ENCODE measurements around the gene RBM26. TPM values are rescaled to one million over a fixed set of nuclear protein-coding genes. Genes with fewer than 3 reads are reported as not detected.

The RBM26 gene
- total RNA-seq, 1 donor from 2014 or later: 42.6 TPM

DNA sequence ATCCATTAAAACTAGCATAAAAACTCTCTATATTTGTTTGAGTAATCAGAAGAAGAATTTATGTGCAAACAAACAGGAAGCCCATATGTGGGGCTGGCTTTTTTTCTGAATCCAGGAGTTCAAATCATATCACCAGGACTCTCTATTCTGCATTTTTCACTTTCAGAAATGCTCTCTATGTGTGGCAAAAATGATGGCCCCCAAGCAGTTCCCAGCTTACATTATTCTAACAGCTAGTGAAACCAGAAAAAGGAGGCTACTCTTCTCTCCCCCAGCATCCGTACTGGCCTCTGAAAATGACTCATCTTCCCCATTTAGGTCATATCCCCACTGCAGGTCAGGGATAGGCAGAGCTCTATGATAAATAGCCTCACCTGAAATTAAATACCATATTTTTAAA, 20.4 kb downstream of the RBM26 start:
- Histone ChIP-seq H3K4me2 (ENCODE audit: low read length) (no peak overlapping the region), H3K27ac (ENCODE audit: low read depth, low read length) (no peak overlapping the region), H3K4me1 (ENCODE audit: insufficient read depth, low read length) (peaks cover 8% of the 10 kb centered on the region), H3K9ac (ENCODE audit: low read length) (no peak overlapping the region), H3K4me3 (ENCODE audit: insufficient read depth, low read depth, low read length) (no peak overlapping the region), H2AFZ (ENCODE audit: low read depth, low read length) (no peak overlapping the region), H3K79me2 (ENCODE audit: insufficient read depth, low read length) (peaks cover 100% of the 10 kb centered on the region), H4K20me1 (ENCODE audit: insufficient read depth, low read length) (peaks cover 73% of the 10 kb centered on the region), H3K9me3 (ENCODE audit: insufficient read depth, low read depth, low read length) (no peaks in the 10 kb centered on the region), H3K36me3 (ENCODE audit: insufficient read depth, low read length) (peaks cover 2% of the 10 kb centered on the region), H3K27me3 (ENCODE audit: insufficient read depth, low read length) (no peaks in the 10 kb centered on the region)
- H3K4me1 Mint-ChIP-seq (ENCODE audit: low read depth, unreplicated experiment): peaks cover 8% of the 10 kb centered on the region
- FAIRE-seq: no peak
- no peaks in the 10 kb centered on the region for H3K27me3 Mint-ChIP-seq (ENCODE audit: low read depth, unreplicated experiment)
- H3K4me3 Mint-ChIP-seq (ENCODE audit: unreplicated experiment): no peak overlapping the region
- no peaks in the 10 kb centered on the region for H3K9me3 Mint-ChIP-seq (ENCODE audit: unreplicated experiment)
- peaks cover 2% of the 10 kb centered on the region for H3K36me3 Mint-ChIP-seq (ENCODE audit: low read depth, unreplicated experiment)
- H3K27ac Mint-ChIP-seq (ENCODE audit: unreplicated experiment): no peak overlapping the region
- DNase-seq (ENCODE audit: low read depth): no peak
- TF ChIP-seq EZH2 (IDR thresholded peaks at IDR 0.05; ENCODE audit: insufficient read depth, low read length): no peak
- TF ChIP-seq, protein P1, sequence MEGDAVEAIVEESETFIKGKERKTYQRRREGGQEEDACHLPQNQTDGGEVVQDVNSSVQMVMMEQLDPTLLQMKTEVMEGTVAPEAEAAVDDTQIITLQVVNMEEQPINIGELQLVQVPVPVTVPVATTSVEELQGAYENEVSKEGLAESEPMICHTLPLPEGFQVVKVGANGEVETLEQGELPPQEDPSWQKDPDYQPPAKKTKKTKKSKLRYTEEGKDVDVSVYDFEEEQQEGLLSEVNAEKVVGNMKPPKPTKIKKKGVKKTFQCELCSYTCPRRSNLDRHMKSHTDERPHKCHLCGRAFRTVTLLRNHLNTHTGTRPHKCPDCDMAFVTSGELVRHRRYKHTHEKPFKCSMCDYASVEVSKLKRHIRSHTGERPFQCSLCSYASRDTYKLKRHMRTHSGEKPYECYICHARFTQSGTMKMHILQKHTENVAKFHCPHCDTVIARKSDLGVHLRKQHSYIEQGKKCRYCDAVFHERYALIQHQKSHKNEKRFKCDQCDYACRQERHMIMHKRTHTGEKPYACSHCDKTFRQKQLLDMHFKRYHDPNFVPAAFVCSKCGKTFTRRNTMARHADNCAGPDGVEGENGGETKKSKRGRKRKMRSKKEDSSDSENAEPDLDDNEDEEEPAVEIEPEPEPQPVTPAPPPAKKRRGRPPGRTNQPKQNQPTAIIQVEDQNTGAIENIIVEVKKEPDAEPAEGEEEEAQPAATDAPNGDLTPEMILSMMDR (IDR thresholded peaks at IDR 0.05; ENCODE audit: insufficient read depth, low read depth, low read length): no peak

GRCh38 chr13:79384022-79384610, 21.9 kb downstream of the RBM26 start:
- no peak overlapping the region for H3K4me3 ChIP-seq (ENCODE audit: insufficient read depth, low read depth, low read length)
- Mint-ChIP-seq H3K36me3 (ENCODE audit: low read depth, unreplicated experiment) (peaks cover 2% of the 10 kb centered on the region), H3K27ac (ENCODE audit: unreplicated experiment) (no peak overlapping the region), H3K27me3 (ENCODE audit: low read depth, unreplicated experiment) (no peaks in the 10 kb centered on the region), H3K4me3 (ENCODE audit: unreplicated experiment) (no peak overlapping the region), H3K4me1 (ENCODE audit: low read depth, unreplicated experiment) (peaks cover 8% of the 10 kb centered on the region), H3K9me3 (ENCODE audit: unreplicated experiment) (no peaks in the 10 kb centered on the region)
- no peaks in the 10 kb centered on the region for H3K36me3 ChIP-seq (ENCODE audit: insufficient read depth, low read length)
- FAIRE-seq (no peak), DNase-seq (ENCODE audit: low read depth) (no peak)
- peaks cover 100% of the 10 kb centered on the region for H3K79me2 ChIP-seq (ENCODE audit: insufficient read depth, low read length)
- peaks cover 72% of the 10 kb centered on the region for H4K20me1 ChIP-seq (ENCODE audit: insufficient read depth, low read length)
- H3K27me3 ChIP-seq (ENCODE audit: insufficient read depth, low read length): no peaks in the 10 kb centered on the region
- no peak overlapping the region for H2AFZ ChIP-seq (ENCODE audit: low read depth, low read length)
- no peaks in the 10 kb centered on the region for H3K9me3 ChIP-seq (ENCODE audit: insufficient read depth, low read depth, low read length)
- H3K4me1 ChIP-seq (ENCODE audit: insufficient read depth, low read length): peaks cover 8% of the 10 kb centered on the region
- H3K27ac ChIP-seq (ENCODE audit: low read depth, low read length): no peak overlapping the region
- no peak overlapping the region for H3K9ac ChIP-seq (ENCODE audit: low read length)
- no peak overlapping the region for H3K4me2 ChIP-seq (ENCODE audit: low read length)
- TF ChIP-seq, protein P1 (IDR thresholded peaks at IDR 0.05; ENCODE audit: insufficient read depth, low read depth, low read length): no peak
- TF ChIP-seq EZH2 (IDR thresholded peaks at IDR 0.05; ENCODE audit: insufficient read depth, low read length): no peak

GRCh38 chr13:79382545-79383275, 23.3 kb downstream of the RBM26 start:
- Histone ChIP-seq H3K4me3 (ENCODE audit: insufficient read depth, low read depth, low read length) (no peak overlapping the region), H2AFZ (ENCODE audit: low read depth, low read length) (no peak overlapping the region), H3K4me1 (ENCODE audit: insufficient read depth, low read length) (peaks cover 8% of the 10 kb centered on the region), H3K4me2 (ENCODE audit: low read length) (no peak overlapping the region), H3K36me3 (ENCODE audit: insufficient read depth, low read length) (no peaks in the 10 kb centered on the region), H4K20me1 (ENCODE audit: insufficient read depth, low read length) (peaks cover 66% of the 10 kb centered on the region), H3K9me3 (ENCODE audit: insufficient read depth, low read depth, low read length) (no peaks in the 10 kb centered on the region), H3K9ac (ENCODE audit: low read length) (no peak overlapping the region), H3K27me3 (ENCODE audit: insufficient read depth, low read length) (no peaks in the 10 kb centered on the region), H3K27ac (ENCODE audit: low read depth, low read length) (no peak overlapping the region), H3K79me2 (ENCODE audit: insufficient read depth, low read length) (peaks cover 95% of the 10 kb centered on the region)
- FAIRE-seq: no peak
- Mint-ChIP-seq H3K27me3 (ENCODE audit: low read depth, unreplicated experiment) (no peaks in the 10 kb centered on the region), H3K27ac (ENCODE audit: unreplicated experiment) (no peak overlapping the region), H3K4me1 (ENCODE audit: low read depth, unreplicated experiment) (peaks cover 8% of the 10 kb centered on the region), H3K9me3 (ENCODE audit: unreplicated experiment) (no peaks in the 10 kb centered on the region), H3K4me3 (ENCODE audit: unreplicated experiment) (no peak overlapping the region), H3K36me3 (ENCODE audit: low read depth, unreplicated experiment) (peaks cover 6% of the 10 kb centered on the region)
- no peak for TF ChIP-seq EZH2 (IDR thresholded peaks at IDR 0.05; ENCODE audit: insufficient read depth, low read length)
- TF ChIP-seq, protein P1 (IDR thresholded peaks at IDR 0.05; ENCODE audit: insufficient read depth, low read depth, low read length): no peak
- DNase-seq (ENCODE audit: low read depth): no peak

All from astrocyte (in vitro differentiated cells and primary cell).